AG04450 (cell line): ENCODE measurements around the gene LUC7L. TPM values are rescaled to one million over a fixed set of nuclear protein-coding genes. Genes with fewer than 3 reads are reported as not detected.
A peak's percentile ranks its signal among the peaks of the same experiment; 100 is the strongest.

Experiments used
- CTCF ChIA-PET: fragments of 300-600, 350-600 bp; formaldehyde crosslinking; extraction: SDS; loops from one replicate; lab custom pipeline; 2022; ENCODE audit warnings: antibody characterized with exemption, inconsistent platforms; lab: Charles Lee
- POLR2A ChIA-PET: fragments of 350-600 bp; formaldehyde crosslinking; extraction: SDS; loops from one replicate; lab custom pipeline; 2021; ENCODE audit warnings: antibody characterized with exemption, inconsistent platforms; lab: Yijun Ruan, JAX
- DNase-seq: peaks from one replicate; pipeline ENCODE4 v3.0.0-alpha.2; 2011; ENCODE audit warnings: low read depth, low spot score
- H3K27ac ChIP-seq: one replicate; pipeline ENCODE4 v1.5.1; 2012; ENCODE audit warnings: low read depth, low read length, control low read depth
- H3K27me3 ChIP-seq: one replicate; pipeline ENCODE4 v1.6.0; 2012; ENCODE audit warnings: low read length; ENCODE audit not compliant: control insufficient read depth, insufficient read depth
- H3K4me3 ChIP-seq: 2 replicates; pipeline ENCODE4 v1.5.1; 2011; ENCODE audit warnings: mild to moderate bottlenecking, low read depth, low read length, control low read depth
- H3K9me3 ChIP-seq: 2 replicates; pipeline ENCODE4 v1.5.1; 2012; ENCODE audit warnings: low read length; ENCODE audit not compliant: control insufficient read depth, insufficient read depth
- CTCF ChIP-seq: IDR thresholded peaks from 2 replicates; pipeline ENCODE4 v1.5.1; 2011; ENCODE audit warnings: low read depth, low read length, control low read depth, inconsistent platforms
- polyA minus RNA-seq: library from RNA; depleted of rRNA, polyadenylated mRNA; stranded (reverse); fragments of >200 nt; gene quantifications from 2 replicates; pipeline ENCODE4 v1.2.3, GENCODE V29; 2011; rRNA and poly(A)+ RNA removed
- polyA plus RNA-seq: library from polyadenylated mRNA; depleted of rRNA; stranded (reverse); fragments of >200 nt; gene quantifications from 2 replicates; pipeline ENCODE4 v1.2.3, GENCODE V29; 2011; rRNA removed

The LUC7L gene
- 37.6 and 47.2 TPM in 2 replicates for polyA plus RNA-seq
- polyA minus RNA-seq = 14.2 and 22.4 TPM in 2 replicates

- ChIA-PET POLR2A (interaction anchor here (0.6 to 1.4 kb wide), 5 partner anchors 10 to 136 kb away, joined by 3 to 4 read pairs (median 3); no protein-coding TSS in a partner anchor), CTCF (interaction anchor here (0.6 to 2.4 kb wide), 8 partner anchors 10 to 158 kb away, joined by 3 to 13 read pairs (median 4); partner anchors contain the start of gene AXIN1)
- H3K27me3 ChIP-seq = no peaks in the 10 kb centered on the region
- peak within 1 kb of the TSS; percentile 94 for H3K4me3 ChIP-seq
- TF ChIP-seq CTCF = no peak
- no peaks in the 10 kb centered on the region; the same call in 1 of the 2 replicates for H3K9me3 ChIP-seq
- H3K27ac ChIP-seq = peak within 1 kb of the TSS; percentile 96
- peak; percentile 45 for DNase-seq
Measured at GRCh38 chr16:228852-229730, at the start of gene LUC7L. Gene LUC7L, minus strand, starts transcription at chr16:229449. Its CDS starts 110 bp downstream, at chr16:229339.

- Histone ChIP-seq H3K4me3 (no peak overlapping the region), H3K27ac (no peak overlapping the region), H3K9me3 (peaks cover 7% of the 10 kb centered on the region; the same call in 1 of the 2 replicates), H3K27me3 (peaks cover 42% of the 10 kb centered on the region)
- ChIA-PET POLR2A (no interaction called here), CTCF (interaction anchor here (0.8 kb wide), 1 partner anchor 99 kb away, joined by 3 read pairs; the partner anchor contains the start of gene HBQ1)
- no peak for DNase-seq
- no peak for TF ChIP-seq CTCF
Measured at GRCh38 chr16:278863-279366, 49.7 kb upstream of the LUC7L start.

- H3K9me3 ChIP-seq = peaks cover 6% of the 10 kb centered on the region; the same call in 1 of the 2 replicates
- H3K27me3 ChIP-seq = peaks cover 43% of the 10 kb centered on the region
- TF ChIP-seq CTCF = no peak
- CTCF ChIA-PET = no interaction called here
- no peak overlapping the region for H3K27ac ChIP-seq
- POLR2A ChIA-PET = no interaction called here
- no peak overlapping the region for H3K4me3 ChIP-seq
- no peak for DNase-seq
Measured at GRCh38 chr16:276426-277077, 47.3 kb upstream of the LUC7L start.

- H3K4me3 ChIP-seq = peak within 1 kb of the TSS; percentile 32; the same call in 1 of the 2 replicates
- H3K27ac ChIP-seq = no peak within 1 kb of the TSS
- ChIA-PET CTCF (no interaction called here), POLR2A (no interaction called here)
- H3K27me3 ChIP-seq = peaks cover 36% of the 10 kb centered on the region
- H3K9me3 ChIP-seq = peaks cover 5% of the 10 kb centered on the region; the same call in 1 of the 2 replicates
- TF ChIP-seq CTCF = no peak
- DNase-seq = no peak
Measured at GRCh38 chr16:275786-276232, 46.6 kb upstream of the LUC7L start, which contains the start of gene RGS11. Gene RGS11, minus strand, starts transcription at chr16:275944. Its CDS starts 33 bp downstream, at chr16:275911.
